Measurements from ENCODE around the gene MRFAP1.
"Not testable (repeated sequence)": the region's sequence is repeated elsewhere in the genome, so short reads cannot be mapped to it uniquely, and the experiment has no call there.

Gene MRFAP1

DNA sequence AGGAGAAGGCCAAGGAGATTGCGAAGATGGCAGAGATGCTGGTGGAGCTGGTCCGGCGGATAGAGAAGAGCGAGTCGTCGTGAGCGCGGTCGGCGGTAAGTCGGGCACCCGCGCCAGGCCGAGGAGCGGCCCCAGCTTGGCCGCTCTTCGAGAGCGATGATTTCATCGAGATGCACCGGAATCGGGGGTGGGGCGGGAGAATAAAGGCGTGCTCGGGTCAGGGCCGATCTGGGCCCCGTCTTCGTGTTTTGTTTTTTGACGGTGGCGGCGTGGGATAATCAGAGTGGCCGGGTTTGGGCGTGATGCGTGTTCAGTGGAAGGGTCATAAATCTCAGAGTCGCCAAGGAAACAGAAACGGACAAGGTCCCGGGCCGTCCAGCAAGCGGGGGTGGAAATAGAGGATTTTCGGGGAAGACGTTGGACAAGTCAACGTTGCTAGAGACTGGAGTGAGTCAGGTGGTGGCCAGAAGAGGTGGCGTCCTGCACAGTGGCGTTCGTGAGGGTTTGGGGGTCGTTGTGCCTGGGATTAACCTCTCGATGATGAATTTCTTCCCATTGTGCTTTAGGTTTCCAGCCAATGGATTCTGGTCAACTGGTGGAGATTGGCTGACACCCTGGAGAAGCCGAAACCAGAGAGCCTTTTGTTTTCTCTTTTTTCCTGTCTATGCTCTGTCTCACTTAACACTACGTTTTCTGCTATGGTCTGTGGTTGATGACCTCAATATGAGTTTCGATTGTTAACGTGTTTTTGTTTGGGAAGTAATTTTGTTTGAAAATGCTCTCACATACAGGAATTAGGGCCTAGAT, 882 bp downstream of the MRFAP1 start:
- DNase-seq = no peak

- DNase-seq = no peak
These were observed 1.5 kb downstream of the MRFAP1 start for GRCh38 chr4:6641971-6642320.

- no peak for DNase-seq
These were observed 2.8 kb downstream of the MRFAP1 start for GRCh38 chr4:6643141-6643847.

DNA sequence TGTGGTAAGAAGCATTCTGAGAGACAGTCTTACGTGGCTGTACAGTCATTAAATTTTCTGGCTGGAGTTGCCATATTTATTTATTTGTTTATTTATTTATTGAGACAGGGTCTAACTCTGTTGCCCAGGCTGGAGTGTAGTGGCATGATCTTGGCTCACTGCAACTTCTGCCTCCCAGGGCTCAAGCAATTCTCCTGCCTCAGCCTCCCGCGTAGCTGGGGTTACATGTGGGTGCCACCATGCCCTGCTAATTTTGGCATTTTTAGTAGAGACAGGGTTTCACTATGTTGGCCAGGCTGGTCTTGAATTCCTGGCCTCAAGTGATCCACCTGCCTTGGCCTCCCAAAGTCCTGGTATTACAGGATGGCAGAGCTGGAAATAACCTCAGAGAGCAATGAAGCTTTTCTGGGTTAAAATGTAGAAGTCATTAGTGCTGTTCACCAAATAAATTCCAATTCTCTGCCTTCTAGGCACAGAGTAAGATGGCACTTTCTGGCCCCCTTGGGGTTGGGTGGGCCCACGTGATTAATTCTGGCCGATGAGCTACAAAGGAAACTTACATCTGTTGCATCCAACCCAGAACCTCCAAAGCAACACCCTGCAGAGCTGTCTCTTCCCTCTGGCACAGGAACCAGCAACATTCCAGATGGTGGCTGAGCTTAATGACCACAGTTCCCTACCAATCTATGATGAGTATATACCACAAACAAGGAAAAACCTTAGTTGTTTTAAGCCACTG, 4.5 kb downstream of the MRFAP1 start:
- DNase-seq = no peak

DNA sequence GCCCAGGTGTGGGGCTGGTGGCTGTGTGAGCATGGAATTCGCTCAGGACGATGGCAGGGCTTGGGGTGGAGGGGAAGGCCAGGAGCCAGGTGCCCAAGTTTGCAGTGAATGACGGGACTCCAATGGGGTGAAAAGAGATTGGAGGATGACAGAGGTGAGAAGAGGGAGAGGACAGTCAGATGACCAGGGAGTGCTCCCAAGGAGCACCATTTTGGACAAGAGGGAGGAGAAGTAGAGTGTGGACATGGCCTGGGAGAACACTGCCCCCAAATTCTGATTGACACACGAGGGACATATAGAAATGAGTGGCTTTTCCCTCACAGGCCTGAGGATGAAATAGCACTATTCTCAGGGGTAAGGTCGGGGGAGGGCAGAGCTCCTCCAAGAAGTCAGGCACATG, 6.7 kb downstream of the MRFAP1 start:
- no peak for DNase-seq

- no peak for DNase-seq
These were observed 7.2 kb downstream of the MRFAP1 start for GRCh38 chr4:6647582-6648230.

DNA sequence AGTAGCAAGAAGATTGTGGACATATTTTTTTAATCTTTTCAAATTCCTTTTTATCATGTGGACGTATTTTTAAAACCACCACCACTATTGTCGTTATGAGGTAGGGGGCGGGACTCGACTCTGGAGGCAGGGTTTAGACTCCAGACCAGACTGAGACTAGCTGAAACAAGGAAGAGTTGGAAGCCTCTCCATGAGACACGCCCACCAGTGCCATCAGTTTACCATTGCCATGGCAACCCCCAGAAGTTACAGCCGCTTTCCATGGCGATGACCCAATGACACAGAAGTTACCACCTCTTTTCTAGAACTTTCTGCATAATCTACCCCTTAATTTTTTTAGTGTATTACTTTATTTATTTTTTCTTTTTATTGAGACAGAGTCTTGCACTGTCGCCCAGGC, 8.7 kb downstream of the MRFAP1 start:
- no peak for DNase-seq

DNA sequence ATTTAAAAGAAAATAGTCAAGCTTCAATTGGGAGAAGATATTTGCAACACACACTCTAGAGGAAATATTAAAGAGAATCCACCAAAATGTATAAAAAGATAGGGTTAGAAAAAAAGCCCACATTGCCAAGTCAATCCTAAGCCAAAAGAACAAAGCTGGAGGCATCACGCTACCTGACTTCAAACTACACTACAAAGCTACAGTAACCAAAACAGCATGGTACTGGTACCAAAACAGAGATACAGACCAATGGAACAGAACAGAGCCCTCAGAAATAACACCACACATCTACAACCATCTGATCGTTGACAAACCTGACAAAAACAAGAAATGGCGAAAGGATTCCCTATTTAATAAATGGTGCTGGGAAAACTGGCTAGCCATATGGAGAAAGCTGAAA, 13.7 kb downstream of the MRFAP1 start:
- DNase-seq = not testable (repeated sequence)

GRCh38 chr4:6655291-6655690, 14.8 kb downstream of the MRFAP1 start:
- DNase-seq = not testable (repeated sequence)

- DNase-seq = no peak
These were observed 15.4 kb downstream of the MRFAP1 start for GRCh38 chr4:6655924-6656323.

DNA sequence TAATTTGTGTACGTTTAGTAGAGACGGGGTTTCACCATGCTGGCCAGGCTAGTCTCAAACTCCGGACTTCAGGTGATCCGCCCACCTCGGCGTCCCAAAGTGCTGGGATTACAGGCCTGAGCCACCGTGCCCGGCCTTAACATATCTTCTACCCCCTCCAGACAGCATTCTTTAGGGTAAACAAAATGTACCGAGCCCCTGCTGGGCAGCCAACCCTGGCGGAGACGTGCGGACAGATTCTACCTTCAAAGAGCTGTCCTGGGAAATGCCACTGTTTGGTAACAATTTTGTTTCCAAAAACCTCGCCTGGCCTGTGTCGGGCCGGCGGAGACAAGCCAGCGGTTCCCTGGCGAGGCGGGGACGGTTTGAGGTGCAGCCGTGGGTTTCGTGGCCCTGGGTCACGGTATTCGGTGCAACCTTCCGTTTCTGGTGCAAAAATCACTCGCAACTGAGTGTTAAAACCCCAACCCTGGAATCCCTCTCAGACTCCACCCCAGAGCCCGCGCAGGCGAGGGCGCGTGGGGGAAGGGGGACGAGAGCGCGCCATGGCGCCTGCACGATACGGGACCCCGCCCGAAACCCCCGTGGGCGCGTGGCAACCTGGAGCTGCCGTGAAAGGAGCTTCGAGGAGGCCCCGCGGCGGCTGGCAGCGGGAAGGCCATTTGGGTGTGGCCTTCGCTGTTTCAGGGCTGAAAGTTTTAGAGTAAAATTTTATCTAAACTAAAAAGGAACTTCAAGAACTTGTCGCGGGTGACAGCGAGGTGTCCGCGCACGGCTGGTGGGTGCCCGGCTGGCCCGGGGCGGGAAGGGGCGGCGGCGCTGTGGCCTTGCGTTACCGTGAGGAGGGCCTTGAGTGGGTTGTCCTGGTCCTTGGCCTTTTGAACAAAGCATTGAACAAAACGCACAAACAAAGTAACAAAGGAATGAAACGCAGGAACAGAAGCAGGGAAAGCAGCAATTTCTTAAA, 17.0 kb downstream of the MRFAP1 start:
- no peak for DNase-seq

DNA sequence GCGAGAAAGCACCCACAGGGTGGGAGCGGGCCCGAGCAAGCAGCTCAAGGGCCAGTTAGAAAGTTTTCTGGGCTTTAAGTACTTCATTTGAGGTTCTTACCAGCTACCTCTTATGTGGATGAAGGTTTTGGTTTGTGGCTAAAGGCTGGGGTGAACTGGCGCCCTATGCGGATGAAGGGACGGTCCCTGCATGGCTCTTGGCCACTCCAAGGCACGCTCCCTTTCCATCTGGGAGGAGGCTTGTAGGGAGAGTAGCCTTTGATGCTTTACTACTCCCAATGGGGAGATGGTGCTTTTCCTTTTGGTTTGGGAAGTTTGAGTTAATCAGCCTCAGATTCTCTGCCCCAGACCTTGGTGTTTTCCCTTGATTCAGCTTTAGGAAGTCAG, 17.7 kb downstream of the MRFAP1 start:
- no peak for DNase-seq

- DNase-seq = no peak
These were observed 18.2 kb downstream of the MRFAP1 start for GRCh38 chr4:6658597-6659075.

GRCh38 chr4:6659897-6660296, 19.4 kb downstream of the MRFAP1 start:
- DNase-seq = no peak

DNA sequence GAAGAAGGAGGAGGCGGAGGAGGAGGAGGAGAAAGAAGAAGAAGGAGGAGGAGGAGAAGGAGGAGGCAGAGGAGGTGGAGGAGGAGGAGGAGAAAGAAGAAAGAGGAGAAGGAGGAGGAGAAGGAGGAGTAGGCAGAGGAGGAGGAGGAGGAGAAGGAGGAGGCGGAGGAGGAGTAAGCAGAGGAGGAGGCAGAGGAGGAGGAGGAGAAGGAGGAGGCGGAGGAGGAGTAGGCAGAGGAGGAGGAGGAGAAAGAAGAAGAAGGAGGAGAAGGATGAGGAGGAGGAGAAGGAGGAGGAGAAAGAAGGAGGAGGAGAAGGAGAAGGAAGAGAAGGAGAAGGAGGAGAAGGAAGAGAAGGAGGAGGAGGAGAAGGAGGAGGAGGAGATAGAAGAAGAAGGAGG, 19.9 kb downstream of the MRFAP1 start:
- no peak for DNase-seq

DNA sequence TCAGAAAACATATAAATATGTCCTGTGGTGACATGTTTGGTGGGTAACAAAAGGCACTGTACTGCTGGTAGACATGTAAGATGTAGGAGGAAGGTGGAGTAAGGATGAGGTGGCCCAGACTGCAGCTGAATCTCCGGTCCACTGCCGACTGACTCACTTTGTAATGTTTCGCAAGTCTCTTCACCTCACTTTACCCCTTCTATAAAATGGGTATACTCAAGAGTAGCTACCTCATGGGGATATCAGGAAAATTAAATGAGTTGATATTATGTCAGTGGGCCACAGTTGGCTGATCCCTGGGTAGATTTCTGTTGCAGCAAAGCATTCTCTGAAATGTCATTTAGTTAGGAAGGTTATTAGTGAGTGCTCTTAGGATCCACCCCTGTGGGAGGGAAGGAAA, 22.1 kb downstream of the MRFAP1 start:
- DNase-seq = no peak

GRCh38 chr4:6663596-6664393, 23.3 kb downstream of the MRFAP1 start:
- DNase-seq = no peak

DNA sequence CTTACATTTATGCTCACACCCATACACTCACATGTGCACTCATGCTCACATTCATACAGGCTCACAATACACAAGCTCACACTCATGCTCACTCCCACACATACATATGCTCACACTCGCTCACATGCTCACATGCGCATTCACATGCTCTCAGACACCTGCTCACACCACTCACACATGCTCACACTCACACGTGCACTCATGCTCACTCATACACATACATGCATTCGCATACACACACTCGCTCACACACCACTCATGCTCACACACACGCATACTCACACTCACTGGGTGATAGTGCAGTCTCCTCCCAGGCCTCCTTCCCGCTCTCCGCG, 24.8 kb downstream of the MRFAP1 start:
- DNase-seq = no peak

- no peak for DNase-seq
These were observed 27.9 kb downstream of the MRFAP1 start for GRCh38 chr4:6668391-6668790.

DNA sequence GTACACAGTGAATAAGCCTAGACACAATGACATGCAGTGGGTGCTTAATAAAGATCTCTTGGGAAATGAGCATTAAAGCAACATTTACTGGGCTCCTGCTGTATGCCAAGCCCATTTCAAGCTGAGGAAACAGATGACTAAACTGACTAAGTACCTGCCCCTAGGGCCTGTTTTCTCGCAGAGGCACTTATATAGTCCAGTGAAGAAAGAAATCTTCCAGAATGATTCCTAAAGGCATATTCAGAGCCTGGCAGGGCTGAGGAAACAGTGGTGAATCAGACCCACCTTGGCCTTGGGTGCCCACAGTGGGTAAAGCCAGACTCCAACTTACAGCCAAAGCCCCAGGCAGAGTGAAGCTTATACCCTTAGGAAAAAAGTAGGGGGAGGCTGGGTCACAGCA, 31.2 kb downstream of the MRFAP1 start:
- no peak for DNase-seq

DNA sequence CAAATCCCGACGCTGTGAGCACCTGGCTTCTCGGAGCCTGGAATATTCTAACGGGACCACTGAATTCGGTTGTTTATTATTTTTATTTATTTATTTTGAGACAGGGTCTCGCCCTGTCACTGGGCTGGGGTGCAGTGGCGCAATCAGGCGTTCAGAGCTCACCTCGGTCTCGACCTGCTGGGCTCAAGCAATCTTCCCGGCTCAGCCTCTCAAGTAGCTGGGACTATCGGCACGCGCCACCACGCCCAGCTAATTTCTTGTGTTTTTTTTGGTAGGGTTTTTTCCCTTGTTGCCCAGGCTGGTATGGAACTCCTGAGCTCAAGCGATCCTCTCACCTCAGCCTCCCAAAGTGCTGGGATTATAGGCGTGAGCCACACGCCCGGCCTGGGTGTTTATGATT, 31.6 kb downstream of the MRFAP1 start:
- no peak for DNase-seq

All from GF-D8 (cell line).